T-cell (primary cell): ENCODE results near the gene ASTL. TPM values are rescaled to one million over a fixed set of nuclear protein-coding genes. Genes with fewer than 3 reads are reported as not detected.

Experiments
- ATAC-seq, 4 experiments: fragments of 200-7000 bp in 3 of 4; fragments of 150-1000 bp in 1 of 4; cut with Tn5 transposase; replicated peaks in 1 of 4; 1 replicate in 3 of 4; 2 replicates in 1 of 4; pipeline ENCODE4 v1.10.0; 2021; ENCODE audit warnings: moderate library complexity in 3 of 4, mild to moderate bottlenecking in 2 of 4, moderate number of reproducible peaks in 1 of 4
- CTCF ChIA-PET, 2 donors: fragments of 300-600 bp; sonication (Branson Sonifier 250); formaldehyde crosslinking; loops; one replicate each; lab custom pipeline; 2022; ENCODE audit warnings: antibody characterized with exemption in 2 of 2; lab: Charles Lee
- POLR2A ChIA-PET, 2 donors: fragments of 300-600 bp; sonication (Branson Sonifier 250); formaldehyde crosslinking; loops; one replicate each; lab custom pipeline; 2022; ENCODE audit warnings: antibody characterized with exemption in 2 of 2; lab: Charles Lee
- DNase-seq, 35 experiments: peaks; one replicate each; pipeline versions ENCODE4 v3.0.0 to v3.0.0-alpha.2; 2013 to 2023
- H3K27ac ChIP-seq: one replicate; pipeline ENCODE4 v1.5.1; 2013; ENCODE audit warnings: low read length
- H3K27me3 ChIP-seq, 2 experiments: replicated peaks in 1 of 2; 1 replicate in 1 of 2; 2 replicates in 1 of 2; pipeline versions ENCODE4 v1.6.1 to v1.7.0; 2013; ENCODE audit warnings: low read length in 1 of 2, mixed read lengths in 1 of 2; ENCODE audit not compliant: control insufficient read depth in 2 of 2, insufficient read depth in 2 of 2; ENCODE audit errors: extremely low read depth in 1 of 2
- H3K36me3 ChIP-seq, 2 donors: 1 replicate in 1 of 2; 2 replicates in 1 of 2; pipeline versions ENCODE4 v1.6.1 to v1.7.0; 2013; ENCODE audit warnings: low read length in 1 of 2; ENCODE audit not compliant: control insufficient read depth in 2 of 2, insufficient read depth in 1 of 2; ENCODE audit errors: extremely low read depth in 1 of 2
- H3K4me1 ChIP-seq, 2 experiments: 1 replicate in 1 of 2; 2 replicates in 1 of 2; pipeline versions ENCODE4 v1.6.1 to v1.7.0; 2013; ENCODE audit warnings: low read length in 2 of 2, mixed read lengths in 1 of 2; ENCODE audit not compliant: insufficient read depth in 2 of 2, control insufficient read depth in 1 of 2; ENCODE audit errors: extremely low read depth in 1 of 2
- H3K4me3 ChIP-seq, 2 donors: 1 replicate in 1 of 2; 2 replicates in 1 of 2; pipeline versions ENCODE4 v1.5.1 to v1.7.0; 2013; ENCODE audit warnings: mild to moderate bottlenecking in 2 of 2, low read length in 1 of 2, moderate library complexity in 1 of 2; ENCODE audit not compliant: control insufficient read depth in 1 of 2; ENCODE audit errors: extremely low read depth in 1 of 2
- H3K9me3 ChIP-seq: 2 replicates; pipeline ENCODE4 v1.7.0; 2013
- H3K27ac Mint-ChIP-seq, 2 donors: one replicate each; pipeline ENCODE4 v1.8.0; 2020 to 2021; ENCODE audit warnings: mild to moderate bottlenecking in 2 of 2, mixed read lengths in 2 of 2
- H3K27me3 Mint-ChIP-seq, 2 donors: one replicate each; pipeline ENCODE4 v1.8.0; 2021 to 2022; ENCODE audit warnings: mixed read lengths in 2 of 2
- H3K36me3 Mint-ChIP-seq: one replicate; pipeline ENCODE4 v1.8.0; 2021; ENCODE audit warnings: mixed read lengths
- H3K4me1 Mint-ChIP-seq, 3 donors: one replicate each; pipeline ENCODE4 v1.8.0; 2020 to 2022; ENCODE audit warnings: mixed read lengths in 3 of 3, mild to moderate bottlenecking in 1 of 3
- H3K4me3 Mint-ChIP-seq, 3 donors: one replicate each; pipeline ENCODE4 v1.8.0; 2020 to 2022; ENCODE audit warnings: mild to moderate bottlenecking in 3 of 3, mixed read lengths in 3 of 3, moderate library complexity in 3 of 3
- H3K9me3 Mint-ChIP-seq, 3 donors: one replicate each; pipeline ENCODE4 v1.8.0; 2020 to 2022; ENCODE audit warnings: mixed read lengths in 3 of 3
- WGBS: methylation state at CpG from one replicate; pipeline ENCODE4 v1.1.5; 2013; ENCODE audit warnings: missing lambda C conversion rate; ENCODE audit not compliant: insufficient coverage; 5-methylcytosine and 5-hydroxymethylcytosine counted together
- total RNA-seq, 35 experiments: library from RNA in 6 of 35; stranded (reverse) in 6 of 35; fragments of 120-200 nt in 1 of 35; gene quantifications; one replicate each; pipeline versions ENCODE4 v1.2.1 to v1.2.4 and lab custom pipeline; 2013 to 2026

ASTL gene
- total RNA-seq, 5 donors from 2014 or later (not counting 1 experiment from before 2014, with no cell fraction given): 1.2 to 10.4 (median 1.4) TPM

DNA sequence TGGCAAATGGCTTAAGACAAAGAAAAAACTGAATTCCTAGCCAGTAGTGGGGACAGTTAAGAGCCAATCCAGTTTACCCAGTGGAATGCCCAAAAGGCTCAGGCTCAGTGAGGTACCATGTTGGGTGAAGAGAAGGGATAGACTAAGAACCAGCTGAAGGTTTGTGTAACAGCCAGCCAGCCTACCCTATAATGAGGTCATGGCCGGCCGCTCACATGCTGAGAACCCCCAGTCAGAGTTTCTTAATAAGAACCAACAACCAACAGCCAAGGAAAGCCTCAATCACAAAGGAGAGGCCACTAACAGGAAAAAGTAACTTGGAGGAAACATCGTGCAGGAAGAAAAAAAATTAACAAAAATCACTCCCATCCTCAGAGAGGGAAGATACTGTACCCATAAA lies 32.3 kb upstream of the ASTL start:
- H3K36me3 Mint-ChIP-seq: no peaks in the 10 kb centered on the region
- H3K27me3 ChIP-seq: peaks cover 0 to 3% of the 10 kb centered on the region in 2 experiments
- H3K4me1 Mint-ChIP-seq: peaks cover 12 to 18% (median 15%) of the 10 kb centered on the region in 3 donors
- no peaks in the 10 kb centered on the region for H3K27me3 Mint-ChIP-seq
- ATAC-seq (no peak), DNase-seq (no peak)
- H3K4me1 ChIP-seq: peaks cover 3 to 20% of the 10 kb centered on the region in 2 experiments
- peak overlapping the region in 1 of 2 donors; percentile 12 for H3K27ac Mint-ChIP-seq
- no peak overlapping the region for H3K4me3 ChIP-seq
- ChIA-PET POLR2A (no interaction called here), CTCF (no interaction called here)
- H3K9me3 ChIP-seq: no peaks in the 10 kb centered on the region
- no peaks in the 10 kb centered on the region for H3K36me3 ChIP-seq
- no peak overlapping the region for H3K4me3 Mint-ChIP-seq
- 100% methylated on average over 1 of the region's 3 CpGs for WGBS
- no peak overlapping the region for H3K27ac ChIP-seq
- H3K9me3 Mint-ChIP-seq: no peaks in the 10 kb centered on the region

DNA sequence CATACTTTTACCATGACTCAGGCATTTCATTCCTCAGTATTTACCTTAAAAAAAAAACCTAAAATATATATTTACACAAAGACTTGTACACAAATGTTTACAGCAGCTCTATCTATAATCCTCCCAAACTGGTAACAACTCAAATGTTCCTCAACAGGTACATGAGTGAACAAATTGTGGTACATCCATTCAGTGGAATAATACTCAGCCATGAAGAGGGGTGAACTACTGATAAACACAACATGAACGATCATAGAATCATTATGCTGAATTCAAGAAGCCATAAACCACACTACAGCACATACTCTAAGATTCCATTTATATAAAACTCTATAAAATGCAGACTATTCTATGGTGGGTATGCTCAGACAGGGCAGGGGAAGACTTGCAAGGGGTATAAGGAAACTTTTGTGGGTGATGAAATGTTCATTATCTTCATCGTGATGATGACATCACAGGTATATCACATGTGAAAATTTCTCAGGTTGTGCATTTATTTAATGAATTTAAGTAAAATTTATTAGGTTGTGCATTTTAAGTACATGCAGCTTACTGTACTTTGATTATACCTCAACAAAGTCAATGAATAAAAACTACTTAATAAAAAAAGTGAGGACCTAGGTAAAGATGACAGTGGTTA lies 31.7 kb upstream of the ASTL start:
- Mint-ChIP-seq H3K36me3 (no peaks in the 10 kb centered on the region), H3K27me3 (no peaks in the 10 kb centered on the region), H3K4me1 (peaks cover 13 to 19% (median 16%) of the 10 kb centered on the region in 3 donors), H3K4me3 (no peak overlapping the region), H3K9me3 (no peaks in the 10 kb centered on the region), H3K27ac (no peak overlapping the region)
- POLR2A ChIA-PET: no interaction called here
- H3K4me3 ChIP-seq: no peak overlapping the region
- ATAC-seq: no peak
- H3K4me1 ChIP-seq: peaks cover 4 to 26% of the 10 kb centered on the region in 2 experiments
- H3K9me3 ChIP-seq: no peaks in the 10 kb centered on the region
- no peaks in the 10 kb centered on the region for H3K36me3 ChIP-seq
- no peak for DNase-seq
- no CpG with 5 or more reads among the region's 2 CpGs for WGBS
- no peak overlapping the region for H3K27ac ChIP-seq
- peaks cover 0 to 2% of the 10 kb centered on the region in 2 experiments for H3K27me3 ChIP-seq
- CTCF ChIA-PET: no interaction called here

DNA sequence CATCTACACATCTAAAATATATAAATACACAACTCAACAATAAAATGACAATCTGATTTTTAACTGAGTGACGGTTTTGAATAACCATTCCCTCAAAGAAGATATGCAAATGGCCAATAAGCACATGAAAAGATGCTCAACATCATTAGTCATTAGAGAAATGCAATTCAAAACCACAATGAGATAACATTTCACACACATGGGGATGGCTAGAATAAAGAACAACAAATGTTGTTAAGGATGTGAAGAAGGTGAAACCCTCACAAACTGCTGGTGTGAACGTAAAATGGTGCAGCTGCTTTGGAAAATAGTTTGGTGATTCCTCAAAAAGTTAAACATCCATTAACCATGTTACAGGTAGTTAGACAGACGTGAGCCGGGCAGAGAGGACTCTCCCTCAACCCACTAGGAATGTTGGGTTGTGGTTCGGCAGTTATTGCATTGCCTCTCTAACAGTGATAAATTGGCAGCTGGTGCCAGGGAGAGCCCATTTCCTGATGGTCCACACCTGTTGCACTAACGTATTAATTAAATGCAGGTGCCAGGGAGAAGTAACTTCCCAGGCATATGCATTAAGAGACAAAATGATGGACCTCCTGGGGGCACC lies 29.2 kb upstream of the ASTL start:
- no peaks in the 10 kb centered on the region for H3K9me3 ChIP-seq
- H3K9me3 Mint-ChIP-seq: no peaks in the 10 kb centered on the region
- no peaks in the 10 kb centered on the region for H3K36me3 Mint-ChIP-seq
- no peak overlapping the region for H3K4me3 ChIP-seq
- DNase-seq (no peak), ATAC-seq (no peak)
- no peaks in the 10 kb centered on the region for H3K36me3 ChIP-seq
- H3K27ac Mint-ChIP-seq: no peak overlapping the region
- peaks cover 30 to 35% (median 32%) of the 10 kb centered on the region in 3 donors for H3K4me1 Mint-ChIP-seq
- peaks cover 21 to 43% of the 10 kb centered on the region in 2 experiments for H3K4me1 ChIP-seq
- H3K27me3 Mint-ChIP-seq: no peaks in the 10 kb centered on the region
- H3K27ac ChIP-seq: no peak overlapping the region
- 57% methylated on average over 1 of the region's 6 CpGs for WGBS
- H3K27me3 ChIP-seq: no peaks in the 10 kb centered on the region
- ChIA-PET CTCF (no interaction called here), POLR2A (no interaction called here)
- no peak overlapping the region for H3K4me3 Mint-ChIP-seq

DNA sequence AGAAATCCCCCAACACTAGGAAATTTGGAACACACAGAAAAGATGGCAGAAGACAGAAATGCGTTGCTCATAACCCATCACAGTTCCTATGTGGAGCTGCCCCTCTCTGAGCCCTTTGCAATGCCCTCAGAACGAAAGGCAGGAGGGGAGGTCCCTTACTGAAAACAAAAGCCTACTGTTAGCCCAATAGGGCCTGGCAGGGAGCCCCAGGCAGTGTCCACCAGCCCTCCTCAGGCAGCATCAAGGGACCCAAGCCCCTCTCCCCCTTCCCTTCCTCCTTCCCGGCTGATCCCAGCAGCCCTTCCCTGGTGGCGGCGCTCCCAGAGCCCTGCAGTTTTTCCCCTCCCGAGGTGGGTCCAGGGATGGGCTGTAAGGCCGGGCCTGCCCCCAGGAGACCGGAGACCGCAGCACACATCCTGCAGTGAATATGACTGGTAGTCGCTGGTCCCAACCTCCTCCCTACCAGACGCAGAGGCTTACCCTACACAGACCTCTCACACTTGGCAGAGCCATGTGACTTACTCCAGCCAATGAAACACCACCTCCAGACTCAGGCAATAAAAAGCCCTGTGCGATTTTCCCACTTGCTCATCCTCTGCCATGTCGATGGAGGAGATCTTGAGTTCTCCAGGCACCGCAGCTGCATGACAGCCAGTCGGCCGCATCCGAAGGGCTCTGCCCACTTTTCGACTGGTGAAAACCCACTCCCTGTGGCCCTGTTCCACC lies 26.3 kb upstream of the ASTL start:
- Histone ChIP-seq H3K4me3 (peak overlapping the region in 1 of 2 donors; percentile 36), H3K27ac (peak overlapping the region; percentile 96), H3K36me3 (no peaks in the 10 kb centered on the region), H3K4me1 (peaks cover 27 to 67% of the 10 kb centered on the region in 2 experiments), H3K9me3 (no peaks in the 10 kb centered on the region), H3K27me3 (no peaks in the 10 kb centered on the region)
- CTCF ChIA-PET: interaction anchor here in 1 of 2 donors (0.9 to 1.5 kb wide), 3 partner anchors 10 to 23 kb away, joined by 3 to 6 read pairs (median 3); no protein-coding TSS in a partner anchor
- peak; percentile 73 to 84 (median 78) for ATAC-seq
- peaks cover 45 to 60% (median 51%) of the 10 kb centered on the region in 3 donors for H3K4me1 Mint-ChIP-seq
- WGBS: 19% methylated on average over 14 of the region's 18 CpGs
- POLR2A ChIA-PET: interaction anchor here (1.0 to 1.4 kb wide), 2 partner anchors 14 to 22 kb away, joined by 3 to 4 read pairs; no protein-coding TSS in a partner anchor
- no peaks in the 10 kb centered on the region for H3K27me3 Mint-ChIP-seq
- peak overlapping the region; percentile 82 to 86 for H3K27ac Mint-ChIP-seq
- peak in 31 of 35 experiments; percentile 34 to 82 (median 56) for DNase-seq
- peaks cover 0 to 4% (median 2%) of the 10 kb centered on the region in 3 donors for H3K9me3 Mint-ChIP-seq
- H3K4me3 Mint-ChIP-seq: peak overlapping the region; percentile 54 to 74 (median 56)
- H3K36me3 Mint-ChIP-seq: no peaks in the 10 kb centered on the region

DNA sequence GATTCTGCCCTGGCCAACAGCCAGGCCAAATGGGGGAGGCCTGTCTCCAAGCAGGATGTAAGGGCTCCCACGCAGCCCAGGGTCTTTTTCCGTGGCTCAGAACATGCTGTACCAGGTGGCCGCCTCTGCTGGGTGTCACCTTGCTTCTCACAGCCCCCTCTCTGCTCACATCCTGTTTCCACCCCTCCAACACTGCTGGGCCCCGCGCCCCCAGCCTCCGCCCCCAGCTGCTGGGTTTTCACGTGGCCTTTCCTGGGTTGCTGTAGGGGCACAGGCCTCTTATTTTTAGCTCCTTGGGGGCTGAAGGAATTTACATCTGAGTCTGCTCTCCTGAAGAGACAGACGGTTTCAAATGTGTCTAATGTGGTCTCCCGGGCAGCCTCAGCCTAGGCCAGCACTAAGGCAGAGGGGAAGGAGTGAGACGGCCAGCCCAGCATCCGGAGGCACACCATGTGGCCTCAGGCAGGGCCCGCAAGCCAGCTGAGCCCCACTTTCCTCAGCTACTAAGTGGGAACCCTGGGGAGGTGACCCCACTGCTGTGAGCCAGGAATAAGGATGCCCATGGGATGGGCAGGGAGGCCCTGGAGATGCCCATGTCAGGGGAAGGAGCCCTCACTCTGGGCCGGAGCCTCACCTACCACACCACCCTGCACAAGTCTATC lies 25.6 kb upstream of the ASTL start:
- WGBS: 6% methylated on average over 9 of the region's 13 CpGs
- no peaks in the 10 kb centered on the region for H3K9me3 ChIP-seq
- CTCF ChIA-PET: interaction anchor here (0.9 to 1.7 kb wide), 5 partner anchors 10 to 25 kb away, joined by 3 to 6 read pairs (median 3); no protein-coding TSS in a partner anchor
- H3K27me3 ChIP-seq: no peaks in the 10 kb centered on the region
- Mint-ChIP-seq H3K27me3 (no peaks in the 10 kb centered on the region), H3K4me1 (peaks cover 53 to 67% (median 58%) of the 10 kb centered on the region in 3 donors), H3K36me3 (no peaks in the 10 kb centered on the region), H3K27ac (peak overlapping the region; percentile 82 to 86), H3K9me3 (peaks cover 0 to 4% (median 2%) of the 10 kb centered on the region in 3 donors), H3K4me3 (peak overlapping the region; percentile 54 to 74 (median 56))
- H3K4me3 ChIP-seq: peak overlapping the region; percentile 36 to 39
- POLR2A ChIA-PET: interaction anchor here (0.5 to 1.6 kb wide), 4 partner anchors 14 to 44 kb away, joined by 3 to 6 read pairs (median 4); no protein-coding TSS in a partner anchor
- no peaks in the 10 kb centered on the region for H3K36me3 ChIP-seq
- DNase-seq (peak in 34 of 35 experiments; percentile 40 to 82 (median 64)), ATAC-seq (peak; percentile 65 to 75 (median 72))
- H3K4me1 ChIP-seq: peaks cover 34 to 74% of the 10 kb centered on the region in 2 experiments
- peak overlapping the region; percentile 96 for H3K27ac ChIP-seq
